HepG2 (cell line): Measurements from ENCODE around the gene ONECUT1. TPM values are rescaled to one million over a fixed set of nuclear protein-coding genes. Genes with fewer than 3 reads are reported as not detected.

ENCODE experiments used
- ATF7-NPFF ChIP-seq: sonication (generic); formaldehyde crosslinking; IDR thresholded peaks from 2 replicates; pipeline ENCODE4 v1.8.1; 2023; ENCODE audit warnings: mild to moderate bottlenecking, low read depth, missing genetic modification reagents, moderate library complexity
- CEBPG ChIP-seq: IDR thresholded peaks from 2 replicates; pipeline ENCODE4 v1.6.1; 2016
- HOXA9 ChIP-seq: sonication (generic); formaldehyde crosslinking; IDR thresholded peaks from 2 replicates; pipeline ENCODE4 v1.8.1; 2022; ENCODE audit warnings: missing genetic modification reagents, mild to moderate bottlenecking, moderate library complexity, borderline replicate concordance
- HOXD1 ChIP-seq: sonication (generic); formaldehyde crosslinking; IDR thresholded peaks from 2 replicates; pipeline ENCODE4 v1.5.0; 2020; ENCODE audit warnings: missing genetic modification reagents
- LCORL ChIP-seq, 2 experiments: fragments of 450-650 bp in 1 of 2; sonication (generic) in 1 of 2; formaldehyde crosslinking in 1 of 2; IDR thresholded peaks; 2 replicates each; pipeline versions ENCODE4 v1.5.0 to v1.6.1; 2017 to 2020; ENCODE audit warnings: antibody characterized with exemption in 1 of 2, missing genetic modification reagents in 1 of 2
- MED1 ChIP-seq: sonication (generic); formaldehyde crosslinking; IDR thresholded peaks from 2 replicates; pipeline ENCODE4 v1.4.0; 2020; ENCODE audit warnings: missing genetic modification reagents
- NFE2 ChIP-seq: sonication (generic); formaldehyde crosslinking; IDR thresholded peaks from 2 replicates; pipeline ENCODE4 v1.4.0; 2020; ENCODE audit warnings: missing genetic modification reagents
- NR2F1 ChIP-seq, 2 experiments: fragments of 450-650 bp in 1 of 2; formaldehyde crosslinking in 1 of 2; IDR thresholded peaks; 2 replicates each; pipeline versions ENCODE4 v1.5.0 to v1.6.1; 2016 to 2020; ENCODE audit warnings: mild to moderate bottlenecking in 1 of 2, missing compliant biosample characterization in 1 of 2, missing genetic modification reagents in 1 of 2, moderate library complexity in 1 of 2
- PTBP1 ChIP-seq: fragments of 200-400 bp; formaldehyde crosslinking; IDR thresholded peaks from 2 replicates; pipeline ENCODE4 v1.6.1; 2018; ENCODE audit warnings: low read length, low read depth; ENCODE audit not compliant: poor library complexity, severe bottlenecking
- RFX3 ChIP-seq: IDR thresholded peaks from 2 replicates; pipeline ENCODE4 v1.6.1; 2016; ENCODE audit warnings: missing biosample characterization, missing genetic modification reagents
- SAP130 ChIP-seq: IDR thresholded peaks from 2 replicates; pipeline ENCODE4 v1.6.1; 2016; ENCODE audit warnings: low read depth
- SPEN ChIP-seq: sonication (generic); formaldehyde crosslinking; IDR thresholded peaks from 2 replicates; pipeline ENCODE4 v1.5.1; 2020; ENCODE audit warnings: low read depth, mild to moderate bottlenecking, missing genetic modification reagents
- SRSF9 ChIP-seq: fragments of 200-400 bp; formaldehyde crosslinking; IDR thresholded peaks from 2 replicates; pipeline ENCODE4 v1.6.1; 2018; ENCODE audit warnings: borderline replicate concordance, mild to moderate bottlenecking, low read depth, low read length; ENCODE audit not compliant: insufficient read depth, poor library complexity, severe bottlenecking
- STAG1 ChIP-seq: sonication (generic); formaldehyde crosslinking; IDR thresholded peaks from 2 replicates; pipeline ENCODE4 v1.4.0; 2020; ENCODE audit warnings: missing genetic modification reagents
- TFAP4 ChIP-seq: sonication (generic); IDR thresholded peaks from 2 replicates; pipeline ENCODE4 v1.6.1; 2016; ENCODE audit warnings: low read depth, borderline replicate concordance
- ZFY ChIP-seq: sonication (generic); formaldehyde crosslinking; IDR thresholded peaks from 2 replicates; pipeline ENCODE4 v1.4.0; 2020; ENCODE audit warnings: missing genetic modification reagents
- ZNF121 ChIP-seq: sonication (generic); formaldehyde crosslinking; IDR thresholded peaks from 2 replicates; pipeline ENCODE4 v1.5.0; 2020; ENCODE audit warnings: mild to moderate bottlenecking, missing genetic modification reagents
- ZNF329 ChIP-seq: sonication (generic); formaldehyde crosslinking; IDR thresholded peaks from 2 replicates; pipeline ENCODE4 v1.9.0; 2021; ENCODE audit warnings: low read depth, mild to moderate bottlenecking, missing genetic modification reagents
- ZSCAN25 ChIP-seq: sonication (generic); formaldehyde crosslinking; IDR thresholded peaks from 2 replicates; pipeline ENCODE4 v1.8.0; 2022; ENCODE audit warnings: mild to moderate bottlenecking, missing genetic modification reagents
- polyA plus RNA-seq, 8 experiments: library from polyadenylated mRNA; depleted of rRNA in 3 of 8; stranded (reverse) in 7 of 8; unstranded in 1 of 8; fragments of >200 nt; fragmentation: Illumina TruSeq in 4 of 8; extraction: Trizol in 4 of 8; gene quantifications; 2 replicates each; pipeline versions ENCODE4 v1.2.1 to v1.2.3, GENCODE V29; 2011 to 2016; ENCODE audit warnings: low read depth in 4 of 8, missing spikeins in 1 of 8, mixed read lengths in 1 of 8; ENCODE audit not compliant: insufficient read depth in 1 of 8
- total RNA-seq, 5 experiments: library from RNA; depleted of rRNA; stranded (reverse); fragments of >200 nt; fragmentation: Illumina TruSeq; extraction: Trizol; gene quantifications; 2 replicates each; pipeline ENCODE4 v1.2.3, GENCODE V29; 2016; ENCODE audit warnings: low read depth in 1 of 5
- TF ChIP-seq, protein P1 (sequence below): sonication (generic); formaldehyde crosslinking; IDR thresholded peaks from 2 replicates; pipeline ENCODE4 v1.4.0; 2020; ENCODE audit warnings: missing genetic modification reagents
- TF ChIP-seq, protein P2 (sequence below): sonication (generic); formaldehyde crosslinking; IDR thresholded peaks from 2 replicates; pipeline ENCODE4 v1.5.1; 2020; ENCODE audit warnings: mild to moderate bottlenecking, missing genetic modification reagents, borderline replicate concordance
- TF ChIP-seq, protein P3 (sequence below): sonication (generic); formaldehyde crosslinking; IDR thresholded peaks from 2 replicates; pipeline ENCODE4 v1.8.0; 2022; ENCODE audit warnings: missing genetic modification reagents, low read depth, mild to moderate bottlenecking, borderline replicate concordance

Gene ONECUT1
- total and polyA plus RNA-seq, 2 of the 13 experiments (the other 11 are each of a cell fraction or from before 2014, with no cell fraction given): 3.5 to 9.1 TPM

DNA sequence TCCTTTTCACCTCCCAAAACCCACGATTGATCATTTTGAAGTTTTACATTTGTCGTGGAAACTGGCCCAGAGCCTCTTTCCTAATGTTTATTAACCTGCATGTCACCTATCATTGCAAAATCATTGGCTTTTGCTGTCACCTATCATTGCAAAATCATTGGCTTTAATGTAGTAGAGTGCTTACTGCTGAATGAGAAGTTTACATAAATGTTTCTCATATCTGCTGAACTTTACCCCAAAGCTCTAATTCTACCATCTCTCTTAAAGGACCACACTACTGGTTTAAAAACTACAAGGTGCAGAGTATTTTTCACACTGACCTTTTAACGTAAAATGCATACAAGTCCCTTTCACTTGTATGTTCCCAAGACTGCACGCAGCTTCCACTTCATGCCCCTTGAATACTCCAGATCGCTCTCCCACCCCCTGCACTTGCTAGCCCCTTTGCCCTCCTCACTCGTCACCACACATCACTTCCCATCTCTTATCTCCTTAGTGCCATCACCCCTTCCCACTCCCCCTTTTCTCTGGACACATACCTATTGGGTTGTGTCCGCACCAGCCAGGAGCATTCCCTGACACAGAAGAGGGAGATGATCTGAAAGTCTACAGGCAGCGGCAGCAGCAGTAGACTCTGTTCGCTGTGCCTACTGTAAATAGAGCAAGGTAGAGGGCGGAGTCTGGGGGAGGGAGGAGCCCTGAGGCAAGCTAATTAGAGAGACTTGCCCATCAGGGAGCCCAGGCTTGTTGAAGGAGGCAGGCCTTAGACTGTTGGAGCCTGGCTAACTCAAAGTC is 80.8 kb downstream of the ONECUT1 start (continued):
- TF ChIP-seq, protein P1, sequence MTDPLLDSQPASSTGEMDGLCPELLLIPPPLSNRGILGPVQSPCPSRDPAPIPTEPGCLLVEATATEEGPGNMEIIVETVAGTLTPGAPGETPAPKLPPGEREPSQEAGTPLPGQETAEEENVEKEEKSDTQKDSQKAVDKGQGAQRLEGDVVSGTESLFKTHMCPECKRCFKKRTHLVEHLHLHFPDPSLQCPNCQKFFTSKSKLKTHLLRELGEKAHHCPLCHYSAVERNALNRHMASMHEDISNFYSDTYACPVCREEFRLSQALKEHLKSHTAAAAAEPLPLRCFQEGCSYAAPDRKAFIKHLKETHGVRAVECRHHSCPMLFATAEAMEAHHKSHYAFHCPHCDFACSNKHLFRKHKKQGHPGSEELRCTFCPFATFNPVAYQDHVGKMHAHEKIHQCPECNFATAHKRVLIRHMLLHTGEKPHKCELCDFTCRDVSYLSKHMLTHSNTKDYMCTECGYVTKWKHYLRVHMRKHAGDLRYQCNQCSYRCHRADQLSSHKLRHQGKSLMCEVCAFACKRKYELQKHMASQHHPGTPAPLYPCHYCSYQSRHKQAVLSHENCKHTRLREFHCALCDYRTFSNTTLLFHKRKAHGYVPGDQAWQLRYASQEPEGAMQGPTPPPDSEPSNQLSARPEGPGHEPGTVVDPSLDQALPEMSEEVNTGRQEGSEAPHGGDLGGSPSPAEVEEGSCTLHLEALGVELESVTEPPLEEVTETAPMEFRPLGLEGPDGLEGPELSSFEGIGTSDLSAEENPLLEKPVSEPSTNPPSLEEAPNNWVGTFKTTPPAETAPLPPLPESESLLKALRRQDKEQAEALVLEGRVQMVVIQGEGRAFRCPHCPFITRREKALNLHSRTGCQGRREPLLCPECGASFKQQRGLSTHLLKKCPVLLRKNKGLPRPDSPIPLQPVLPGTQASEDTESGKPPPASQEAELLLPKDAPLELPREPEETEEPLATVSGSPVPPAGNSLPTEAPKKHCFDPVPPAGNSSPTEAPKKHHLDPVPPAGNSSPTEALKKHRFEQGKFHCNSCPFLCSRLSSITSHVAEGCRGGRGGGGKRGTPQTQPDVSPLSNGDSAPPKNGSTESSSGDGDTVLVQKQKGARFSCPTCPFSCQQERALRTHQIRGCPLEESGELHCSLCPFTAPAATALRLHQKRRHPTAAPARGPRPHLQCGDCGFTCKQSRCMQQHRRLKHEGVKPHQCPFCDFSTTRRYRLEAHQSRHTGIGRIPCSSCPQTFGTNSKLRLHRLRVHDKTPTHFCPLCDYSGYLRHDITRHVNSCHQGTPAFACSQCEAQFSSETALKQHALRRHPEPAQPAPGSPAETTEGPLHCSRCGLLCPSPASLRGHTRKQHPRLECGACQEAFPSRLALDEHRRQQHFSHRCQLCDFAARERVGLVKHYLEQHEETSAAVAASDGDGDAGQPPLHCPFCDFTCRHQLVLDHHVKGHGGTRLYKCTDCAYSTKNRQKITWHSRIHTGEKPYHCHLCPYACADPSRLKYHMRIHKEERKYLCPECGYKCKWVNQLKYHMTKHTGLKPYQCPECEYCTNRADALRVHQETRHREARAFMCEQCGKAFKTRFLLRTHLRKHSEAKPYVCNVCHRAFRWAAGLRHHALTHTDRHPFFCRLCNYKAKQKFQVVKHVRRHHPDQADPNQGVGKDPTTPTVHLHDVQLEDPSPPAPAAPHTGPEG: no peak
- TF ChIP-seq MED1 (CRISPR knock-in tag) (0 out of 2 replicates have a peak, but pooled peaks have one; percentile 29), ZSCAN25 (CRISPR knock-in tag) (no peak; the same call in 1 of the 2 replicates), SRSF9 (no peak), SPEN (CRISPR knock-in tag) (no peak), PTBP1 (no peak), LCORL (IDR thresholded peaks at IDR 0.05) (no peak), LCORL (CRISPR knock-in tag; IDR thresholded peaks at IDR 0.05) (no peak), ZNF329 (CRISPR knock-in tag) (no peak), TFAP4 (no peak), ZFY (CRISPR knock-in tag) (peak; percentile 51), HOXD1 (CRISPR knock-in tag) (no peak), NFE2 (CRISPR knock-in tag) (no peak), CEBPG (CRISPR knock-in tag) (peak; percentile 64; the same call in 1 of the 2 replicates), NR2F1 (CRISPR knock-in tag; IDR thresholded peaks at IDR 0.05) (no peak), STAG1 (CRISPR knock-in tag) (no peak), ZNF121 (CRISPR knock-in tag) (no peak), RFX3 (CRISPR knock-in tag) (no peak), ATF7-NPFF (CRISPR knock-in tag) (no peak), HOXA9 (CRISPR knock-in tag) (no peak), SAP130 (CRISPR knock-in tag) (no peak; the same call in none of the 2 replicates)
- TF ChIP-seq, protein P2, sequence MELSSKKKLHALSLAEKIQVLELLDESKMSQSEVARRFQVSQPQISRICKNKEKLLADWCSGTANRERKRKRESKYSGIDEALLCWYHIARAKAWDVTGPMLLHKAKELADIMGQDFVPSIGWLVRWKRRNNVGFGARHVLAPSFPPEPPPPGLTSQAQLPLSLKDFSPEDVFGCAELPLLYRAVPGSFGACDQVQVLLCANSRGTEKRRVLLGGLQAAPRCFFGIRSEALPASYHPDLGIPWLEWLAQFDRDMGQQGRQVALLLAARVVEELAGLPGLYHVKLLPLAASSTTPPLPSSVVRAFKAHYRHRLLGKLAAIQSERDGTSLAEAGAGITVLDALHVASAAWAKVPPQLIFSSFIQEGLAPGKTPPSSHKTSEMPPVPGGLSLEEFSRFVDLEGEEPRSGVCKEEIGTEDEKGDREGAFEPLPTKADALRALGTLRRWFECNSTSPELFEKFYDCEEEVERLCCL (CRISPR knock-in tag): no peak
- TF ChIP-seq, protein P3, sequence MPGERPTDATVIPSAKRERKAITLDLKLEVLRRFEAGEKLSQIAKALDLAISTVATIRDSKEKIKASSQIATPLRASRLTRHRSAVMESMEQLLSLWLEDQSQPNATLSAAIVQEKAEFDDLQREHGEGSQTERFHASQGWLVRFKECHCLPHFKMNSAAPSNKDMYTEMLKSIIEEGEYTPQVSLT: no peak
